SH-SY5Y (cell line): Measurements from ENCODE around the gene ARL10.

Experiments
- GATA2 ChIP-seq: IDR thresholded peaks from 2 replicates; pipeline ENCODE4 v1.6.1; 2011; ENCODE audit warnings: mild to moderate bottlenecking, low read depth, low read length
- GATA3 ChIP-seq: IDR thresholded peaks from 2 replicates; pipeline ENCODE4 v1.6.1; 2011; ENCODE audit warnings: low read depth, mild to moderate bottlenecking, low read length, moderate library complexity

DNA sequence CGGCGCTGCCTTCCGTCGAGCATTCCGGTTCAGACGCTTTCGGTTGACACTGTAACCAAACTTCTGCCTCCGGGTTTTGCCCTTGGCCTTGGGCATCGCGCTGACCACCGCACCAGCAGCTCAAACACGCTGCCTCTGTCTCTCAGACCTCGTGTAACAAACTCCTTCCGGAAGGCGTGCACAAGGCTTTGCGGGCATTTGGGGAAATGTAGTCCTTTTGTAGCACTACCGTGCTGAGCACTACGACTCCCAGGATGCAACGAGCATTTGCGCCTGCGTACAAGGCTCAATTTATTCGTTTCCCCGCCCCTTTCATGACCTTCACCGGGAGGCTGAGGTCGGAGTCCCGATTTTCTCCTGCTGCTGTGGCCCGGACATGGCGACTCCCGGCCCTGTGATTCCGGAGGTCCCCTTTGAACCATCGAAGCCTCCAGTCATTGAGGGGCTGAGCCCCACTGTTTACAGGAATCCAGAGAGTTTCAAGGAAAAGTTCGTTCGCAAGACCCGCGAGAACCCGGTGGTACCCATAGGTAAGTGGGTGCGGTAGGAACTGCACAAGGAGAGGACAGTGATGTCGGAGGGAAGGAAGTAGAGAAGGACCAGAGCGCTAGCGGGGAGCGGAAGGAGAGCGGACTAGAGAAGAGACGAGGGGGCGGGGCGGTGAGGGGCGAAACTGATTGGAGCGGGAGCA is 23.3 kb downstream of the ARL10 start, which contains the start of the genes HIGD2A and NOP16:
- TF ChIP-seq GATA2 (no peak), GATA3 (no peak)
